Stimulated activated CD4-positive, alpha-beta T cell treated with anti-CD3 and anti-CD28 coated beads, Interleukin-1b, Interleukin-23, amount 100 ng/mL, for 4 hours (primary cell): ENCODE results near the gene KRT20.
"Not testable (repeated sequence)": the region's sequence is repeated elsewhere in the genome, so short reads cannot be mapped to it uniquely, and the experiment has no call there.

Source experiments
- DNase-seq, 2 donors: peaks; one replicate each; pipeline ENCODE4 v3.0.0-alpha.2; 2020; ENCODE audit warnings: low read depth in 2 of 2

KRT20 gene

DNA sequence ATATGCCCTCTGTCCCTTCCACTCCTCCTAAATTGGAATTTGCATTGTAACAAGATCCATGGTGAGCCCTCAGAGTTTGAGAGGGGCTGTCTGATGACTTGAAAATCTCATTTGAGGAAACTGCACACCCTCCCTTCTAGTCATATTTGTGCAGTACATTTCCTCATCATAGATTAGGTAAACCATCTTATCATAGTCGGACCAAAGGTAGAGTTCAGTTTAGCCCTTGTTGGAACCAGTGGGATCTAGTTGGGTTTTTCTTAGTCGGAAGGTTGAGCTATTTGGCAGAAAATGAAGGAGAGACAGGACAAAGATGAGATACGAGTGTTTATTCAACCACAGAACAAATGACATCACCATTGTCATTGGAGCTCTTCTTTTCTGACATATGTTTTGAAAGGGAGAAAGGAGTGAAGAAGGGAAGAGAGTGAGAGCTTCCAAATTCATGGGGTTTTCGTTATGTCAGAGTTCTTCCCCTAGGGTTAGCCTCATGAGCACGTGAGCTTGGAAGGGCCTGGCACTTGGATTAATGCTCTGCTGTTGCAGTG, 15.8 kb upstream of the KRT20 start:
- DNase-seq = no peak

DNA sequence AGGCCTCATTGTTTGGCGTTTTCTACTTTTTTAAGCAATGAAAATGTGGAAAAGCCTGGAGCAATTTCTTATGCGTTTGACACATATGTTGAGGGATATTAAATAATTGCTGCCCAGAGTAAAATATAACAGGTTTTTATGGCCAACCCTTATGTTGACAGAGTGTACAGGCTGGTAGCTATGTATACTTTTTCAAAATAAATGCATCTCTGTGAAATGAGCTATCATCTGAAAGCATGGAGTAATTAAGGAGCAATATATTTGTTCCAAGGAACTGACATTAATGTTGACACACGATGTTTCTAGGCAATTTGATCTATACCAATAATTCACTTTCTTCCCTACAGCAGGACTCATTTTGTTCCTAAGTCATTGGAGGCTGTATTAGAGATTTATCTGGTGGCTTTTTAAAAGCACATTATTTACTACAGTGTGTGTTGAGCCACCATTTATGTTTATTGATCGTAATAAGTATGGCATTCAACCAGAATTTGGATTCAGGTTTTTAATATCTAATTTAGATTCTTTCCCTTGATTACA, 11.9 kb upstream of the KRT20 start:
- no peak for DNase-seq

DNA sequence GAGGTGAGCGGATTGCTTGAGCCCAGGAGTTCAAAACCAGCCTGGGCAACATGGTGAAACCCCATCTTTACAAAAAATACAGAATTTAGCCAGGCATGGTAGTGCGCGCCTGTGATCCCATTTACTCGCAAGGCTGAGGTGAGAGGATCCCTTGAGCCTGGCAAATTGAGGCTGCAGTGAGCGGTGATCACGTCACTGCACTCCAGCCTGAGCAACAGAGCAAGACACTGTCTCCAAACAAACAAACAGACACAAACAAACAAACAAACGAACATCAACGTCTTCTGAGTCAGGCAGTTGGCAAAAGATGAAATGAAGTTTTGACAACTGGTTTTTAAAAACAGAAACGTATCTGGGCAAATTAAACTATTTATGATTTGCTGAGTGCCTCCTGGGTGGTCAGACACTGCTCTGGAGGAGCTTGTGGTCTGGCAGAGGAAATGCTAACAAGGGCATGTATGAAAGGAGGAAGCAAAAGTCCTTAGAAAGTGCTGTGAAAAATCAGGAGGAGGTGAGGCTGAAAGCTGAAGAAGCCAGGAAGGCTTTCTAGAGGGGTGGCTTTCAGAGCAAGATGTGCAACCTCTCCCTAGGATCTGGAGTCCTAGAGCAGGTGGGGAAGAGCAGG, 10.2 kb upstream of the KRT20 start:
- DNase-seq = no peak

DNA sequence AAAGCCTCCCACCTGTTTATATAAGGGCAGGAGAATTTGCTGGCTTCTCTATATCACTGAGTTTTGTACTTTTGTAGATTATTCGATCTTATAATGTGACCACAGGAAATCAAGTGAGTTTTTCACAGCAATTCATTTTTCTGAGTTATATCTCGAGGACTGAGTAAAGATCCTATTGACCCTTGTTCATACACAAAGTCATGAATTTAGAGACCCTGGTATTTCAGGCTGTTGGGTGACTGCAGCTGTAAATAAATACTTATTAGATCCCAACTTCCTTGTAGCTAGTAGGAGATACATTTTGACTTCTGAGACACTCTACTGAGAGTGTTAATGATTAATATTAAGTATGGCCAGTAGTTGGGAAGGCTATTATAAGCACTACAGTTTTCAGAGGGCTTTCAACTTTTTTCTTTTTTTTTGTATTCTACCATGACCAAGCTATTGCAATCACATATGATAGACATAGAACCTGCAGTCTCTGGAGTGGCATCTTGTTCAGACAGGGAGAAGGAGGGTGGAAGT, 3.2 kb upstream of the KRT20 start:
- DNase-seq = no peak

DNA sequence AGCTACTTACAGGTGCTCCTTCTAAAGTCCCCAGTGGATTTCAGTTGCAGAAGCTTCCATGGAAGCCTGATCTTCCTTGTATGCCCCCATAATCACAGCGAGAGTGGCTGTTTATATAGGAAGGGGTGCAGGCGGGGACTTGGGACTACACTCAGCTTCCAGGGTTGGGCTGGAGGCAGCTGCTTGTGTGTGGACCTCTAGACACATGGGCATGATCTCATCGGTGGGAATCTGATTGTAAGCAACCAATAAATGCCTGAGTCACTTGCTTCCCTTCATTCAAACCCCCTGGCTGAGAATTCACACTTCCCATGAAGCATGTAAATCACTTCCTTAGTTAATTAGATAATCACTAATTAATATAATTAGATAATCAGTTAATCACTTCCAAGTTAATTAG, 1.0 kb upstream of the KRT20 start:
- DNase-seq = no peak

DNA sequence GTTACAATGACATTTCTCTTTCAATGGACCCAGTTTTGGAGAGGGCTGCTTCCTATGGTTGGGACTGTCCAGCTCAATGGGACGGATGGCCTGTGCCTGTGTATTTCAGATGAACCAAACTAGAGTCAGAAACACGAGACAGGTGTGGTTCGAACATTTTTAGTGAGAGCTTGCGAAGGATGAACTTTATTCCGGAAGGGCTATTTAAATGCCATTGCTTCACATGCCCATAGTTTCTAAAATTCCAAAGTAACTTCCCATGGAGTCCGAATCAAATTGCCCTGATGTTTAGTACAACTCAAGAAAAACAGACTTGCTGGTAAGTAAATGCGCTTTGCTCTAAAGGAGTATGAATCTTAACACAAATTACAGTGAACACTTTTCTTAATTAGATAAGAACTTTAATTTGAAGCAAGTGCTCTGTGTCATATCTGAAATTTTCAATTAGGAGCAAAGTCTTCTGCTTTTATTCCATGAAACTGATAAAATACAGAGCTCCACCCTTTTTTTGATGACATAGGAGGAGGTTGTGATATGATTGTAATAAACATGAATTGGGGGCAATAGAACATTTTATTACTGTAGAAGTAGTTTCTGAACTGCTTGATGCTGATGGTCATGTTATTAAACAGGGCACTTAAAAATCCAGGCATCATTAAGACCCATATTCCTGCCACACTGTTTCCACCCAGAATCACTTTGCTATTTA, 1.3 kb downstream of the KRT20 start:
- no peak for DNase-seq

DNA sequence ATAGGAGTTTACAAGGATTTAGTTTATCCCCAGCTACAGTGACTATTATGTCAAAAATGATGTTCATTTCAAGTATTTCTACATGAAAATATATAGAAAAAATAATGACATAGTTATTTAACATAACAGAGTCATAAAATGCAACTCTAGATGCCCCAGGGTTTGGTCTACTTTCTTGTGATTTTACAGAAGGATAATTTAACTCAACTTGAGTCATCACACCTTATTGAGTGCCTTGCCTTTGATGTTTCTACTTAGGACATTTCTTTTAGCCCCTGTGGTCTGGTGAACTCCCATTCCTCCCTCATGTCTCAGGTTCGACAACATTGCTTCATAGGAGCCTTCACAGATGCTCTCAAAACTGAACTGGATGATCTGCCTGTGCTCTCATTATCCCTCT, 2.0 kb downstream of the KRT20 start:
- no peak for DNase-seq

DNA sequence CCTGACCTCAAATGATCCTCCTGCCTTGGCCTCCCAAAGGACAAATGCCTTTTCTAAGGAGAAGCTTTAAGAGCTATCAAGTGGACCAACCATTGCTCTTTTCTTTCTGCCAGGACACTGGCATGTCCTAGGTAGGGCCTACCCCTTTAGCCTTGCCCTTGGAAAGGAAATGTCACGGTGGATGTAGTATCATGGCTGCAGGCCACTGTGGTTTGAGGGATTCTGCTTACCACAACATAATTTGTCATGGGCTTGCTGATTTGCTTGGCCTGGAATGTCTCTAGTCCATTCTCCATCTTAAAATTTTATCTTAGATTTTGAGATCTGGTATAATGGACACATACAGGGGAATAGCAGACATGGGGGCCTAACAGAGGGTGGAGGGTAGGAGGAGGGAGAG, 6.0 kb downstream of the KRT20 start:
- no peak for DNase-seq

DNA sequence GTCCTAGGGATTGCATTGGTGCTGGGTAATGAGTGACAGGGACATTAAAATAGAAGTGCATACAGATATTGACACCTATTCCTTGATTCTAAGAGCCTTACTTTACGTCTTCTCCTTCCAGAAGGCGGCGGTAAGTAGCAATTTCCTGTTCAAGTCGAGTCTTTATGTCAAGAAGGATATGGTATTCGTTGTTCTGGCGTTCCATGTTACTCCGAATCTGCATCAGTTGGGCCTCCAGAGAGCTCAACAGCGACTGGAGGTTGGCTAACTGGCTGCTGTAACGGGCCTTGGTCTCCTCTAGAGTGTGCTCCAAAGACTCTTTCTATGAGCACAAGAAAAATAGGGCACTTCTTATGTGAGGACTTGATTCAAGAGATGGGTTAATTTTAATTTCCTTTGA, 7.0 kb downstream of the KRT20 start:
- DNase-seq = no peak

DNA sequence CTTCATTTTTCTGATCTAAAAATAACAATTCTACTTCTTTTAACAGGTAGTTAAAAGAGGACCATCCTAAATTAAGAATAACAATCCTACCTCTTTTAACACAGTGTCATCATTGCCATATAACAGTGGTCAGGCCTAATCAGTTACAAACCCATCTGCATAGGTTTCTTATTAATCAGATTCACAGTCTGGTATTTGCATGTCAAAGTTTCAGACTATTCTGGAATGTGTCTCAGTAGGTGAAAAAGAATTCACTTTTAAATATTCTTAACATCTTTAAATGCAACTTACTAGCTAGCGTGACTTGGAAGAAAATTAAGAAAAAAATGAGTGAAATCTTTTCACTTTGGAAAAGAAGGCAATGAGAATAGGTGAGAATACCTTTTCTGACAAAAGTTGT, 11.2 kb downstream of the KRT20 start:
- no peak for DNase-seq

DNA sequence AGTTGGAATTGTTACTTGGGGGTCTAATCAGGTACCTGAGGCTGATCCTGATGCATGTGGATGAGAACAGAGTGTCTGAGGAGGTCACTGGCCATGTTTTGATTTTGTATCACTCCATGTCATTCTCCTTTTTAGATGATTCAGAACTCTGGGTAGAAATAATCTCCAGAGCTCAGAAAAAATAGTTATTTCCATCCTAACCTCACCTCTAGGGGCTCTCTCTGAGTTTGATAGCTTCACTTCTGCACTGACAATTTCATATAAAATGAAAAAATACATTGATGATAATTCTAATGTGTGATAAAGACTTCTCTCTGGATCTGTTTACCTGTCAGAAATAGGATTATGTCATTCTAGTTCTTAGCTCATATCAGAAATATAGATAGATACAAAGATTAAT, 11.8 kb downstream of the KRT20 start:
- no peak for DNase-seq

DNA sequence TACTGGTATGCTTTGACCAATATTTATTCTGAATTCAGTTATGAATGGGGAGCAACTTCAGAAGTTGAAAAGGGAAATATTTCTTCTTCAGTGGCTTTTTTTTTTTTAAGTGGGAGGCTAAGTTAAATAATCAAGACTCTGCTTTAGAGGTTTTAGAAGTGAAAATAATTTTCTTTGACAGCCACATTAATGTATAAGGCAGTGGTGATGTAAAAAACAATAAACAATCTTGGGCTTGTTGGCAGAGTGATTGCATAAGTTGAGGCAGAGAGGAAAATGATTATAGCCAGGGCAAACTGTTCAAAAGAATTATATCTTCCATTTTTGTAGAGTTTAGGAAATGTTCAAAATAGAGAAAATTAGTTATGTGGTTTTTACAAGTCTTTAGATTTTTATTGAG, 12.6 kb downstream of the KRT20 start:
- no peak for DNase-seq

DNA sequence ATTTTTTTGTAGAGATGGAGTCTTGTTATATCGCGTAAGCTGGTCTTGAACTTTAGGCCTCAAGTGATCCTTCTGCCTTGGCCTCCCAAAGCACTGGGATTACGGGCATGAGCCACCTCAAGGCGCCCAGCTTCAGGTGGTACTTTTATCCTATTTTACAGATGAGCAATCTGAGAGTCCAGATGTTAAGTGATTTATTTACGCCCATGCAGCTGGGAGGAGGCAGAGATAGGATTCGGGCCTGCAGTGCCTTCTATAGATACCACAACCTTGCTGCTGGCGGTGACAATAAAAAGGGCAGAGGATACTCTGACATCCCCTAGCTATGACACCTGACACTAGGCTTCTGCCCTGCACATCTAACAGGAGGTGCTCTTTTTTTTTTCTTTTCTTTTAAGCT, 13.7 kb downstream of the KRT20 start:
- no peak for DNase-seq

DNA sequence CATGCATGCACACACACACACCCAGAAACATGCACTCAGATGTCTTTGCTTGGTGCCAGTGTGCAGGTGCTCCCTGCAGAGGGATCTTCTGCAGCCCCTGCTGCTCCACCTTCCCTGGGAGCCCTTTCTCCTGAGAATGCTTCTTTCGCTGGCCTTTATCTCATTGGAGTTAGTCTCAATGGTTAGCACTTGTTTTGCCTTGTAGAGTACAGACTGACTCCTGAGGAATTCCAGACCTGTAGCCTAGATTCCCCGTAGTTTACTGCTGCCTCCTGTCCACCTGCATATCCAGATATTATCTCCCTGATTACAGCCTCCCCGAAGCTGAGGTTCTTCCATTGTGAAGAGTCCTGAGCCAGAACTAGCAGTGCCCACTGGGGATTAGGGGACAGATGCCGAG, 14.9 kb downstream of the KRT20 start:
- no peak for DNase-seq

DNA sequence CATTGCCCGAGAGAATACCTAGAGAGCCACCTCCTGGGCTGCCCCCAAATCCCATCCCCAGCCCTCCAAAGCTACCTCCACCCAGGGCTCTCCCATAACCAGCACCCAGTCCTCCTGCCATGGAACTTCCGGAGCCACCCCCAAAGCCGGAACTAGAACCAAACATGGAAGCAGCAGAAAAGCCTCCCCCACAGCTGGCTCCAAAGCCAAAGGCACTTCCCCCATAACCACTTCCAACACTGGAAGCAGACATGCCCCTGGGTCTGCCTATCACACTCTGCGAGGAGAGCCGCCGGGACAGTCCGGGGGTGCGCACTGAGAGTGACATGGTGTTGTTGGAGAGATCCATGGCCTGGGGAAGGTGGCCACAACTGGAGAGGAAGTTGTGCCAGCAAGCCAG, 18.2 kb downstream of the KRT20 start, which contains the start of gene KRT12:
KRT12 (minus strand) TSS at position 386 of the 400 bp plus-strand sequence; CDS start at position 349, 37 bp downstream.
- no peak for DNase-seq

DNA sequence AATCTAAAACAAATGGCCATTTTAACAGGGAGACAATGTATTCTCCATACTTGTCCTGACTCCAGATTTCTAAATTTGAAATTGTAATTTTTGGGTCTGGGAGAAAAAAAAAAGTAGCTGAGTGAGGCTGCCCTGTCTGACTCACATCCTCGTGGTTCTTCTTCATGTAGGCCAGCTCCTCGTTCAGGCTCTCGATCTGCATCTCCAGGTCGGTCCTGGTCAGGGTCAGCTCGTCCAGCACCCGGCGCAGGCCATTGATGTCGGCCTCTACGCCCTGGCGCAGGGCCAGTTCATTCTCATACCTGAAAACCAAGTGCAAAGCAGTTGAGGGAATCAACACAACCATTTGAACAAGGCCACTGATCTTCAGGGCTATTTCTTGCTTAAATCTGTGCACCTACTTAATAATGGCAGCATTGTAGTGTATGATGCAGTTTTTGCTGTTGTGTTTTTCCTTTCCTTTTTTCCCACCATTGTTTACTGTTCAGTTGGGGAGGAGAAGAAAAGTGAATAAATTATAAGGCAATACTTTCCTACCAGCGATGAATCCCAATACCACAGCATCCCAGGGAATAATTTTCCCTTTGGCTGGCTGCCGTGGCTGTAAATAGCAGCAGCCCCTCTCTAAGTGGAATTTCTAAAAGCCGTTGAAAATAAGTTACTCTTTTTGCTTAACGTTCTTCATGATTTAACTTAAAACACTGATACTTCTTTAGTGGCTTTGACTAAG, 20.2 kb downstream of the KRT20 start:
- no peak for DNase-seq

DNA sequence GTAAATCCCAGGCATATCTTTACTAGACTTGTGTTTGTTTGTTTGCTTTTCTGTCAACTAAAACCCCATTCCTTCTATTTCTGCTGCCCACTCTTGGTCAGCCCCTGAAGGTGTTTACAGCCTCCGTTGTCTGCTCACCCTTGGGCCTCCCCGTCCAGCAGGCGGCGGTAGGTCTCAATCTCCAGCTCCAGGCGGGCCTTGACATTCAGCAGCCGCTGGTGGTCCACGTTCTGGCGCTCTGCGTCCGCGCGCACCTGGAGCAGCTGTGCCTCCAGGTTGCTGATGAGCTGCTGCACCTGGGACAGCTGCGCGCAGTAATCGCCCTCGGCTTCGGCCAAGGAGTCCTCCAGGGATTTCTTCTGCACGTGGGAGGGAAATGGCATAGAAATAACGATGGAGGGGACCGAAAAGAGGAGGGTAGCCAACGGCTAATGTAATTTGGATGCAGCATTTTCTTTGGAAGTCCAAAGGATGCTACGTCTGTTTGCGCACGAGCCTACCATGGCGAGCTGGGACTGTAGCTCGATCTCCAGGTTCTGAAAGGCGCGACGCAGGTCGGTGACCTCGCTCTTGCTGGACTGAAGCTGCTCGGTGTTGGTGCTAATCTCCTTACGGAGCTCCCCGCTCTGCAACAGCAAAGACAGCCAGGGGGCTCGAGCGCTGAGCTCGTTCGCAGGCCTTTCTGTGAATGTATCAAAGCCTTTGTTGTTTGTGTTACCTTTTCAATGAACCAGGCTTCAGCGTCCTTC, 21.9 kb downstream of the KRT20 start:
- no peak for DNase-seq

DNA sequence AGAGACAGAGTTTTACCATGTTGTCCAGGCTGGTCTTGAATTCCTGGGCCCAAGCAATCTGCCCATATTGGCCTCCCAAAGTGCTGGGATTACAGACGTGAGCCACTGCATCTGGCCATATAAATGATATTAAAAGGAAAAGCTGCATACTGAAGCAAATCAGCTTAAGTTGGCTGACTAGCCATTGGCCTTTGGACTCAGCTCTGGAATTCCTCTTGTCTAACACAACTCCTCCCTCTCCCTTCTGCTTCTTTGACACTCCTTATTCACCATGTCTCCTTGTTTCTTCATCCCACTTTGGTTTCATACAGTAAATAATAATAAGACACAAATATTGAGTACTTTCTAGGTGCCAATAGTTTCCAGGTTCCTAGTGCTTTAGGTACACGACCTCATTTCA, 25.5 kb downstream of the KRT20 start:
- DNase-seq = no peak

DNA sequence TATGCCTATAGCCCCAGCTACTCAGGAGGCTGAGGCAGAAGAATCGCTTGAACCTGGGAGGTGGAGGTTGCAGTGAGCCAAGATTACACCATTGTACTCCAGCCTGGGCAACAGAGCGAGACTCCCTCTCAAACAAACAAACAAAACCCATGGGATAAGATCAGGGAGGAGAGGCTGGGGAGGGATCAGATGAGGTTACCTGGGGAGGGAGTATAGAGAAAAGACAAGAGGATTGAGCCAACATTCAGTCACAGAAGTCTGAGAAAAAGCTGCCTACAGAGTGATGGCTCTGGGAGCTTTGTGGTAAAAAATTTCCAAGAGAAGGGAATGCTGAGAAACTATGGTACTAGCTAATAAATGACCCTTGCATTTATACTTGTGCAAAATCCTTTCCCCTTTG, 26.4 kb downstream of the KRT20 start:
- not testable (repeated sequence) for DNase-seq

DNA sequence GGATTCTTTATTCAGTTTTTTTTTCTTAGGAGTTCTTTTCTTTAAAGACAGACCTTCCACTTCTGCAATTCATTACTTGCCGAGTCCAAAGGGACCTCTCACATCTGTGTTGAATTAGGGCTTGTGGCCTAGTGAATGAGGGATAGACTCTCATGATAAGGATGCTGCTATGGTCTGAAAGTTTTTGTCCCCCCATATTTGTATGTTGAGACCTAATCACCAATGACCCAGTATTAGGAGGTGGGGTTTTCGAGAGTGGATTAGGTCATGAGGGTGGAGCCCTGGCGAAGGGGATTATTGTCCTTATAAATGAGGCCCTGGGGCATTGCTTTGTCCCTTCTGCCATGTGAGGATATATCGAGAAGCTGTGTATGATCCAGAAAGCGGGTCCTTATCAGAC, 27.5 kb downstream of the KRT20 start:
- DNase-seq = no peak

DNA sequence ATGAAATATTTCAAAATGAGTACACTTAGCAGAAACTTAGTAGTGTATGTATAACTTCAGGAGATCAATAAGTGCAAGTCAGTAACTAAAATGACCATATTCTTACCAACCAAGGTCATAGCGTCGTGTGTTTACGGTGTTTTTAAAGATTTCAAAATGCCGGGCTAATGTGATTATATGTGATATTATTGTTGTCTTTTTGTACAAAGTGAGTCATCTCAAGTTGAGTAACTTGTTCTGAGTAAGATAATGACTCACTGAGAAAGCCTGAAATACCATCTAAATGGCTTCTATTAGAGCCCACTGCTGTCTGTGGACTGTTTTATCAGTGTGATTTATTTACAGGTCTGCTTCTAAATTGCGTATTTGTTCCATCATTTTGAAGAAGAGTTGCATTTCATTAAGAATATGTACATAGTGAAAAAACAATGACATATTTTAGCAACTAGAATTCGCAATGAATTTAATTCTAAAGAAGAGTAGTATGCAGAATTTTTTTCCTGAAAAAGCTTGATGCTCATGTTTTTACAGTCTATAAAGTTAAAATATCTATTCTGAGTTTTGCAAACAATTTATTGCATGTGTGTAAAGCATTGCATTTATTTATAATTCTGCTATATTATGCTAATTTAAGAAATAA, 30.7 kb downstream of the KRT20 start:
- no peak for DNase-seq
